Adrenal gland (tissue), 12 donors: ENCODE results near the gene MMP27. TPM values are rescaled to one million over a fixed set of nuclear protein-coding genes. Genes with fewer than 3 reads are reported as not detected.

ENCODE experiments used
- DNase-seq, 7 donors: peaks; one replicate each; pipeline ENCODE4 v3.0.0-alpha.2; 2019 to 2020
- H3K27ac ChIP-seq, 5 donors: fragments of 200-600 bp; sonication (generic) in 4 of 5; 1 replicate in 3 of 5; 2 replicates in 2 of 5; pipeline versions ENCODE4 v1.5.1 to v1.8.0; 2016 to 2020; ENCODE audit warnings: mild to moderate bottlenecking in 1 of 5
- H3K27me3 ChIP-seq: fragments of 200-600 bp; 2 replicates; pipeline ENCODE4 v1.8.0; 2021
- H3K36me3 ChIP-seq, 2 donors: fragments of 200-600 bp; replicated peaks in 1 of 2; 1 replicate in 1 of 2; 2 replicates in 1 of 2; pipeline versions ENCODE4 v1.5.1 to v1.8.0; 2018 to 2022
- H3K4me1 ChIP-seq, 2 donors: fragments of 200-600 bp; replicated peaks in 1 of 2; 1 replicate in 1 of 2; 2 replicates in 1 of 2; pipeline versions ENCODE4 v1.5.1 to v1.8.0; 2018 to 2021
- H3K4me3 ChIP-seq, 4 donors: fragments of 200-600 bp; sonication (generic) in 3 of 4; one replicate each; pipeline ENCODE4 v1.5.1; 2016 to 2018
- H3K9me3 ChIP-seq, 3 donors: fragments of 200-600 bp; sonication (generic) in 1 of 3; replicated peaks in 1 of 3; 1 replicate in 2 of 3; 2 replicates in 1 of 3; pipeline versions ENCODE4 v1.5.1 to v1.8.0; 2016 to 2021
- CTCF ChIP-seq, 6 experiments: fragments of 450-650 bp in 4 of 6; fragments of 200-600 bp in 2 of 6; sonication (generic) in 1 of 6; IDR thresholded peaks; 1 replicate in 5 of 6; 2 replicates in 1 of 6; pipeline versions ENCODE4 v1.5.1 to v1.8.0; 2016 to 2021; ENCODE audit warnings: antibody characterized with exemption in 6 of 6, mild to moderate bottlenecking in 2 of 6, moderate library complexity in 1 of 6
- POLR2A ChIP-seq, 2 donors: fragments of 450-650 bp; IDR thresholded peaks; one replicate each; pipeline ENCODE4 v1.6.1; 2017; ENCODE audit warnings: antibody characterized with exemption in 2 of 2, mild to moderate bottlenecking in 2 of 2, moderate library complexity in 1 of 2
- WGBS, 4 donors: extraction: QIAGEN DNeasy Blood & Tissue Kit in 2 of 4; methylation state at CpG; one replicate each; pipeline versions ENCODE4 v1.1.5 to v1.1.7; 2013 to 2017; 5-methylcytosine and 5-hydroxymethylcytosine counted together
- intact Hi-C, 2 donors: fragments of 100-400 bp; cut with DNase I; formaldehyde crosslinking; loops; one replicate each; pipeline versions ENCODE4 v1.14.1 to v1.15.0; 2022 to 2023
- polyA plus RNA-seq, 3 donors: library from polyadenylated mRNA; stranded (reverse); fragments of 200-250 nt in 2 of 3; fragments of 350-450 nt in 1 of 3; fragmentation: Illumina TruSeq in 1 of 3; extraction: RNeasy Lipid Tissue Mini Kit (QIAGEN cat#74804) in 1 of 3; gene quantifications; one replicate each; pipeline ENCODE4 v1.2.3, GENCODE V29; 2013 to 2014
- total RNA-seq, 9 donors: library from RNA; depleted of rRNA in 4 of 9; stranded (reverse); fragments of >200 nt in 4 of 9; fragments of 120-200 nt in 1 of 9; fragmentation: NEBNext Ultra II Directional in 1 of 9; extraction: Animal tissue kit (Norgen Biotek cat#: 25700) in 1 of 9; gene quantifications; one replicate each; pipeline versions ENCODE4 v1.1.0 to v1.2.4, GENCODE V29; 2013 to 2023
- donor health status: healthy with polysubstance abuse.
- donor health status: Bipolar disorder and iron deficiency.
- donor health status: DM: yes; HTN: yes; CAD: no.
- donor health status: DM: no; HTN: no; CAD: no.
- donor health status: DM: no; HTN: no; CAD: no.
- donor health status: DM: yes; HTN: yes; CAD: no.

The MMP27 gene
- total and polyA plus RNA-seq, 12 donors, result not detected

GRCh38 chr11:102727890-102728289 is 22.3 kb upstream of the MMP27 start:
- Histone ChIP-seq H3K36me3 (no peaks in the 10 kb centered on the region), H3K4me3 (no peak overlapping the region), H3K4me1 (no peaks in the 10 kb centered on the region), H3K27ac (no peak overlapping the region), H3K9me3 (no peaks in the 10 kb centered on the region), H3K27me3 (no peaks in the 10 kb centered on the region)
- WGBS, 4 donors, result 70 to 85% (median 77%) methylated on average over 2 of the region's 2 CpGs
- no peak for DNase-seq
- TF ChIP-seq POLR2A (IDR thresholded peaks at IDR 0.05) (no peak), CTCF (IDR thresholded peaks at IDR 0.05) (no peak)
- intact Hi-C loops, result no loop called here

- Histone ChIP-seq H3K36me3 (no peaks in the 10 kb centered on the region), H3K4me3 (no peak within 1 kb of the TSS), H3K27ac (no peak within 1 kb of the TSS), H3K4me1 (no peaks in the 10 kb centered on the region), H3K27me3 (no peaks in the 10 kb centered on the region), H3K9me3 (no peaks in the 10 kb centered on the region)
- DNase-seq, result no peak
- no peak for TF ChIP-seq POLR2A (IDR thresholded peaks at IDR 0.05)
- TF ChIP-seq CTCF (IDR thresholded peaks at IDR 0.05), result no peak
- intact Hi-C loops, result no loop called here
- WGBS, 4 donors, result 33 to 70% (median 36%) methylated on average over 2 of the region's 2 CpGs
Observed at GRCh38 chr11:102724904-102725500, 19.4 kb upstream of the MMP27 start, which contains the start of gene MMP8. MMP8 (minus strand) TSS chr11:102724954; CDS start chr11:102724855, 99 bp downstream.

GRCh38 chr11:102722821-102723220 is 17.3 kb upstream of the MMP27 start:
- Histone ChIP-seq H3K36me3 (no peaks in the 10 kb centered on the region), H3K9me3 (no peaks in the 10 kb centered on the region), H3K27ac (peak overlapping the region in 1 of 5 donors; percentile 21), H3K4me1 (no peaks in the 10 kb centered on the region), H3K27me3 (no peaks in the 10 kb centered on the region), H3K4me3 (no peak overlapping the region)
- no peak for DNase-seq
- no peak for TF ChIP-seq CTCF (IDR thresholded peaks at IDR 0.05)
- TF ChIP-seq POLR2A (IDR thresholded peaks at IDR 0.05), result no peak
- intact Hi-C loops, result no loop called here

- Histone ChIP-seq H3K27me3 (no peaks in the 10 kb centered on the region), H3K27ac (no peak overlapping the region), H3K36me3 (no peaks in the 10 kb centered on the region), H3K4me1 (no peaks in the 10 kb centered on the region), H3K4me3 (no peak overlapping the region), H3K9me3 (no peaks in the 10 kb centered on the region)
- whole genome bisulfite sequencing, 4 donors, result 55 to 71% (median 57%) methylated on average over 4 of the region's 4 CpGs
- no peak for DNase-seq
- no peak for TF ChIP-seq POLR2A (IDR thresholded peaks at IDR 0.05)
- intact Hi-C loops, result no loop called here
Observed at GRCh38 chr11:102719620-102720277, 14.2 kb upstream of the MMP27 start.

GRCh38 chr11:102717280-102717679 is 11.7 kb upstream of the MMP27 start:
- Histone ChIP-seq H3K27ac (no peak overlapping the region), H3K4me1 (no peaks in the 10 kb centered on the region), H3K36me3 (no peaks in the 10 kb centered on the region), H3K9me3 (no peaks in the 10 kb centered on the region), H3K27me3 (no peaks in the 10 kb centered on the region), H3K4me3 (no peak overlapping the region)
- TF ChIP-seq CTCF (IDR thresholded peaks at IDR 0.05) (no peak), POLR2A (IDR thresholded peaks at IDR 0.05) (no peak)
- no peak for DNase-seq
- intact Hi-C loops, result no loop called here
